Putamen (tissue), 1 donor: Measurements from ENCODE around the gene CNGB1.
"Not testable (repeated sequence)": the region's sequence is repeated elsewhere in the genome, so short reads cannot be mapped to it uniquely, and the experiment has no call there.

Experiments used
- DNase-seq: peaks from one replicate; pipeline ENCODE4 v3.0.0-alpha.2; 2016; ENCODE audit warnings: low spot score

Gene CNGB1

DNA sequence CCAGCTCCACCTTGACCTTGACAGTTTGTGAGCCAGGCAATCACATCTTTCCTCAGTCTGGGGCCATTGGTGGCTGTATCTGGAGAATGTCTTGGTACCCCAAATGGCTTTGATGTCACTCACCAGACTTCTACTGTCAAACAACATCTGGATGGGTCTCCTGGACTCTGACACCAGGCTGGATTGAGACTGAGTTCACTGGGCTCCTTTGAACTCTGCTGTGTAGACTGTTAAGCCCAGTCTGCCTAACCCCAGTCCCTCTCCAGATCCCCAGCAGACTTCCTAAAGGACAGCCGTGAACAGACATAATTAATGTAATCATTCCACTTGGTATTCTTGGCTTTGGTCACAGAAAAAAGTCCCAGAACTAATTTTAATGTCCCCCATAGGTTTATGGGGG lies 84.5 kb downstream of the CNGB1 start:
- DNase-seq = no peak

DNA sequence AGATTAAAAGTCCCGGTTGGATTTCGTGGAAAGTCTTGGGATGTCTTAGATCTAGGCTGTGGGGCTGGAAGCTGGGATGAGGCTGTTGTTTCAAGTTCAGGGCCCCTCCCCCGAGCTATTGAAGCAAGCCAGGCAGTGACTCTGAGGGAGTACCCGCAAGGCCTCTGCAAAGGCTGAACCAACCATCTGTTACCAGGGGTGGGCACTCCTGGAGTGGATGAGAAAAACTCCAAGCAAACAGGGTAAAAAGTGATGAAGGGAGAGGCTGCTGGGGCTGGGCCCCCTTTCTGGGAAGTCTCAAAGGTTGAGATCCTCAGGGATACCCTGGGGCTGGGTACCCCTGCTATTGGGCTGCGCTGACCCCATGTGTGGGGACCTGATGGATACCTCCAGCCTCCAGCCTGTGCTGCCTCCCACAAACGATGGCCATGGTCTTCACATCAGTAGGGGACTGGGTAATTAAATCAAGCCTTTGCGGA lies 86.2 kb downstream of the CNGB1 start:
- DNase-seq = no peak

DNA sequence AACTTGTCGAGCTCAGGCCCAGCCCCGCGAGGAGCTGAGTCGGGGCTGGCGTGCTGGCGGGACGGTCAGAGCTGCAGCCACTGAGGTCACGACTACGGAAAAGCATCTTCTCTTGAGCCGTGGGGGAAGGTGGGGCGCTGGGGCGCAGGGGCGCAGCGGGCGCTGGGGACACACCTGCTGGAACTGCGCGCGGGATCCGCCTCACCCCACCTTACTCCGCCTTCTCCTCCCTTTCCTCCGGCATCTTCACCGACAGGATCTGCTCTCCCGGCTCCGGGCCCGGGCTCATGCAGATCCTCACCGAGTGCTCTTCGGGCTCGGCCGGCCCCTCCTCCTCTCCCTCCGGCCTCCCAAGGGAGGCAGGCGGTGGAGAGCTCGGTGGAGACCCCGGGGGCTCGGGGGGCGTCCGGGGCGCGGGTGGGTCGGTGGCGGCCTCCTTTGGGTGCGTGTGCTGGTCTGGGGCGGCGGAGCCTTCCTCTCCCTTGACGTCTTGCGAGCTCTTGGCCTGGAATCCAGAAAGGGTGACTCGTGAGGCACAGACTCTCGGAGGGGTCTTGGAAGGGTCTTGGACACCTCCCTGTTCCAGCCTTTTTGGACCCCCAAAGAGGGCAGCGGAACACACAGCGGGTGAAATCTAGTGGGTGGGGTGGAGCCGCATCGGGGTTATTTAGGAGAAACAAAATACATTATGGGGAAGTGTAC lies 86.8 kb downstream of the CNGB1 start:
- no peak for DNase-seq

DNA sequence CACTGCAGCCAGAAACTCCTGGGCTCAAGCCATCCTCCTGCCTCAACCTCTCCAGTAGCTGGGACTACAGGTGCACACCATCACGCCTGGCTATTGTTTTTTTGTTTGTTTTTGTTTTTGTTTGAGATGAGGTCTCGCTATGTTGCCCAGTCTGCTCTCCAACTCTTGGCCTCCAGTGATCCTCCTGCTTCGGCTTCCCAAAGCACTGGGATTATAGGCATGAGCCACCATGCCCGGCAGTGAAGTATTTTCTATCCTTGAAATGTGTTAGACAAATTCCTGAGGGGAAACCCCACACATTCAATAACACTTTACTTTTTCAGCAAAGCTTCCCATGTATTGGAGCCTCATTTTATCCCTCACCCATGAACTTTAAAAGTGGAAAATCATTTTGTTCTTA lies 87.4 kb downstream of the CNGB1 start:
- no peak for DNase-seq

DNA sequence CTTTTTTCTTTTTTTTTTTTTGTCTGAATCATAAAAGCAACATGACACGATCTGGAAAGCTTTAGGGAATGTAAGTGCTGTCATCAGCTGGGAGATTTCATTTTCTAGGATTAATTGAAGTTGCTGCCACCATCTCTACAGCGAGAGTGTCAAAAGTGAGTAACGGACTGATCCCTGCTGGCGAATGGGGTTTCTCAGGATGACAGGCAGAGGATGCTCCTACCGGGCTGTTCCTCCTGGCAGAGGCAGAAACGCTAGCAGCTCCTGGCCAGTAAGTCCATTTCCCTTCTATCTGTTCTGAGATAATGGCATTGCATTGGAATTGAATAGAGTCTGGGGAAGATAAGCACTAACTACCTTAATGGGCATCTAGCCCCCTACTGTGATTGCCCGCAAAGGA lies 88.1 kb downstream of the CNGB1 start:
- DNase-seq = no peak

DNA sequence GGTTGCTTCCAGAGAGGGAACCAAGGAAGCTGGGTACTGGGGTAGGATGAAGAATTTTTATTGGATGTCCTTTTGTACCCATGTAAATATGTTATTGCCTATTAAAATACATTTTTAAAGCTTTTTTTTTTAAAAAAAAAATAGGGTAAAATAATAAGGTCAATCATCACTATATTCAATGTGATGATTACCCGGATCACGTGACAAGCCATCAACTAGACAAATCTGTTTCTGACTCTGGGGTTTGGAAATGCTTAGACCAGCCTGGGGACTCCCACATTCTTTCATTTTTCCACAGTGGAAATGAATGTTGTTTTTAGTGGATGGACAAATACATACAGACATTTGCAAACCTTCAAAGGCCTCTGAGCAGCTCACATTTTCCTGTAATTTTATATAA lies 88.7 kb downstream of the CNGB1 start:
- DNase-seq = no peak

DNA sequence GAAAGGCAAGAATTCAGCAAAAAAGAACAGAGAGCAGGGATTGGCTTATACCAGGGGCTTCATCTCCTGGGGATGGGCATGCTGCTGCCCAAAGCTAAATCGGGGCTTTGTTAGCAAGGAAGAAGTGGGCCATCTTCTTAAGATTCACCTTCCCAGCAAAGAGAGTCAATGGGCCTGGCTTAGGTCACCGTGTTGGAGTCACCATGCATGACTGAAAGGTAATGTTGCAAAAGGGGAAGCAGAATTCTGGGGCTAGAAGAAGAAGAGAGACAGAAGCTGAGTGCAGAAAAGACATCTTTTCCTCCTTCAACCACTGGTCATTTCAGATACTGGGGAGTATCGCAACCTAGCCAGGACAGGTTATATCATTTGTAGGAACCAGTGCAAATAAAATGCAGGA lies 92.3 kb downstream of the CNGB1 start:
- DNase-seq = no peak

DNA sequence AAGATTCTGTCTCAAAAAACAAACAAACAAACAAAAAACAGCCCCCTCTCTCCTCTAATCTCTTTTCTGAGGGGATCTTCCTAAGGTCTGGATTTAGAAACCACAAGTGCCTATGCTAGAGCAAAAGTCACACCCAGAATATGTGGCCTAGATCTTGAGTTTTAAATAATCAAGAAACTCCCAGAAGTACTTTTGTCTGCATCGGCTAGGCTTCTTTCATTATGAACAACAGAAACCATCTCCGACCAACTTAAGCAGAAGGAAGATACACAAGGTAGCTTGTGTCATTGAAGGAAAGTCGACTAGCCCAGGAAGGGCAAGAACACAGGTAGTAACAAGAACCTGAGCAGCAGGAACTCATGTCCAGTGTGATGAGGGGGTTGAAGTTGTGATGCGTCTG lies 94.7 kb downstream of the CNGB1 start:
- no peak for DNase-seq

DNA sequence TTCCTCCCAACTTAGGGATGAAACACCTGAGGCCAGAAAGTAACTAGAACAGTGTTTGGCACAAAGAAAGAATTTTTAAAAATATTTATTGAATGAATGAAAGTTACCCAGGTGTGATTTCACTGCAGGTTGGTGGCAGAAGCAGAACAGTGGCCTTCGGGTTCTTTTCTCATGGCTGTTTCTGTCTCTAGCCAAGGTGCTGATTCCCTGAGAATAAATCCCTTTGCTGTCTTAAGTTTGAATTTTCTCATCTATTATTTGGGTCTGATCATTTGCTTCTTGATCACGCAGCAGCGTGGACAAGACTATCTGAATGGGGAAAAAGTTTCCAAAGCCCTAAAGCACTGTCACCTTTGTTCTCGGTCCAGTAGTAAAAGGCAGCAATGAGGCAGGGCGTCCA lies 95.6 kb downstream of the CNGB1 start:
- DNase-seq = no peak

DNA sequence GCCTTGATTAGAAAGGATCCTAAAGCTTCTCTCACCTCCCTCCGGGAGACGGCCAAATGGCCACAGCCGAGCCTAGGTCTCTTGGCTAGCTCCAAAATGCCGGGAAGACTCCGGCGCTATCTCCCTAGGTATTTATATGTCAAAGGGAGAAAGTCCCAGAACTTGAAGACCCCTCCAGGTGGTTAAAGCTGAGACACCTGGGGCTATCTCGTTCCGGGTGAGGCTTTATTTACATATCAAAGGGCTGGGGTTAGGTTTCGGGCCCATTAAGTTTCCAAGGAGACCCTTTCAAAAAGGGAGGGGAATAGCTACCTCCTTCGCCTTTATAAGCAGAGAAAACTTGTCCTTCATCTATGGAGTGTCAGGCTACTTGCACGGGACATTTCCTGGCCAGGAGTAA lies 97.7 kb downstream of the CNGB1 start:
- no peak for DNase-seq

DNA sequence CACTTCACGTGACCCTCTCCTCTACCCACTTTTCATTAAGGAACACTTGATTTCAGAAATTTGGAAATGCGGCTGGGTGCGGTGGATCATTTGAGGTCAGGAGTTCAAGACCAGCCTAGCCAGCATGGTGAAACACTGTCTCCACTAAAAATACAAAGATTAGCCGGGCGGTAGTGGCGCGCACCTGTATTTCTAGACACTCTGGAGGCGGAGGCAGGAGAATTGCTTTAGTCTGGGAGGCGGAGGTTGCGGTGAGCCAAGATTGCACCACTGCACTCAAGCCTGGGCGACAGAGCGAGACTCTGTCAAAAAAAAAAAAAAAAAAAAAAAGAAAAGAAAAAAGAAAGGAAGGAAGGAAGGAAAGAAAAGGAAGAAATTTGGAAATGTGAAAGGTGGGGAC lies 98.2 kb downstream of the CNGB1 start:
- not testable (repeated sequence) for DNase-seq

DNA sequence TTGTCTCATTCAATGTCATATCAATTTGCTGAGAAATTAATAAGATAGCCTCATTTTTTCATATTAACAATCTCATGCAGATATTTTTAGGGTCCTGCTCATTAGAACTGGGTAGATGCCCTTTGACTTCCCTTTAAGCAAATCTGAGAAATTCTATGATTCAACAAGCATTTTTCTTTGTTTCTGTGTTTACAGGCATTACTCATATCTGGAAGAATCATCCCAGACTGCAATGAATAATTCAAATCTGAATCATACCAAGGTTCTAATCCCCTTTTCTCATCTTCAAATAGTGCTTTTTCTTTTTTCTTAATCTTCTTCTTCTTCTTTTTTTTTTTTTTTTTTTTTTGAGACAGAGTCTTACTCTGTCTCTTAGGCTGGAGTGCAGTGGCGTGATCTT lies 99.5 kb downstream of the CNGB1 start:
- no peak for DNase-seq

DNA sequence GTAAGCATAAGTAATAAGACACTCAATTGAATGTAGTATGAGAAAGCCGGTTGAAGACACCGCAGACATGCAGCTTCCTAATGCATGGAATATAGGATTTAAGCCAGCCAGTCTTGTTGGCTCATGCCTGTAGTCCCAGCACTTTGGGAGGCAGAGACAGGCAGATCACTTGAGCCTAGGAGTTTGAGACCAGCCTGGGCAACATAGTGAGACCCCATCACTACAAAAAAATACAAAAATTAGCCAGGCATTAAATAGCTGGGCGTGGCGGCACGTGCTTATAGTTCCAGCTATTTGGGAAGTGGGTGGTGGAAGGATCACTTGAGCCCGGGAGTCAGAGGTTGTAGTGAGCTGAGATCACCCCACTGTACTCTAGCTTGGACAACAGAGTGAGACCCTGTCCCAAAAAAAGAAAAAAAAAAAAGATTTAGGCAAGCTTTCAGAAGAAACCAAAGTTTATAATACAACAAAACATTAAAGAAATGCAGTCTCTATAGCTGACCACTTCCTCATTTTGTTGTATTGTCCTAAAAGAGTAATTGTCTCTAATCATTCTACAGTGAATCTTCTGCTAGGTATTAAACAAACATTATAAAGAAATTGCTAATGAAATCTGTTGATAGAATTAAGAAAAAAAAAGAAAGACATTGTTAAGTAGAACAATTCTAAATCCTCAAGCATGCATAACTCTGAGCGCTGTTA lies 100.0 kb downstream of the CNGB1 start:
- no peak for DNase-seq

DNA sequence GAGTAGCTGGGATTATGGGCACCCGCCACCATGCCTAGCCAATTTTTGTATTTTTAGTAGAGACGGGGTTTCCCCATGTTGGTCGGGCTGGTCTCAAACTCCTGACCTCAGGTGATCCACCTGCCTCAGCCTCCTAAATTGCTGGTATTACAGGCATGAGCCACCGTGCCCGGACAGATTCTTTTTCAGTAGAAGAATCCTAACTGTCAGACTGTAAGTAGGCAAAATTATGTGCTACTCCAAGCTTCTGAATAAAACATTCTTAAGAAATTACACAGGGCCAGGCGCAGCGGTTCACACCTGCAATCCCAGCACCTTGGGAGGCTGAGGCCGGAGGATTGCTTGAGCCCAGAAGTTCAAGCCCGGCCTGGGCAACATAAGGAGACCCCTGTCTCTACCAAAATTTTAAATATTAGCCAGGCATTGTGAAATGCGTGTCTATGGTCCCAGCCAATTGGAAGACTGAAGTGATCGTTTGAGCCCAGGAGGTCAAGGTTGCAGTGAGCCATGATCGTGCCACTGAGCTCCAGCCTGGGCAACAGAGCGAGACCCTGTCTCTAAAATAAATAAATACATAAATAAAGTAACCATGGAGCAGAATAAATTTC lies 101.9 kb downstream of the CNGB1 start:
- no peak for DNase-seq

DNA sequence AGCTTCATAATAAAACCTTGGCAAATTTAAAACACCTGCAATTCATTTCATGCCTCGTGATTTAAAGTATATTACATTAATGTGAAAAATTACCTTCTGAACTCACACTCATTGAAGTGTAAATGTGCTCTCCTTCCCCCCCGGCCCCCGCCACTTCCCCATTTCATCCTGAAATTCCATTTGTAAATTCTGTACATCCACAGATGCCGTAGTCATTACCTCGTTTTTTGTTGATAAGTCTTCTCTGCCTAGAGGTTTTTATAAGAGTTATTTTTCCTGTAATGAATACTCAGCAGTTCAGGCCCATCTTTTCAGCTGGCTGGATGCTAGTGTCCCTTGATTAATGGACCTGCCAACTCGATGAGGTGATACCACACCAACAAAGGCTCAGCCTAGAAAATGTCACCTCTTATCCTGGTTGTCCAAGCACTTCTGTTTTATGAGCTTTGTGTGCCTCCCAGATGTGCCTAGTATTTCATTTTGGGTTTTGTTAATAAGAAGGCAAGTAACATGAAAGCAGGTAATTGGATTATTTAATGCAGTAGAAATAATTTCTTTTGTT lies 103.8 kb downstream of the CNGB1 start:
- DNase-seq = no peak

DNA sequence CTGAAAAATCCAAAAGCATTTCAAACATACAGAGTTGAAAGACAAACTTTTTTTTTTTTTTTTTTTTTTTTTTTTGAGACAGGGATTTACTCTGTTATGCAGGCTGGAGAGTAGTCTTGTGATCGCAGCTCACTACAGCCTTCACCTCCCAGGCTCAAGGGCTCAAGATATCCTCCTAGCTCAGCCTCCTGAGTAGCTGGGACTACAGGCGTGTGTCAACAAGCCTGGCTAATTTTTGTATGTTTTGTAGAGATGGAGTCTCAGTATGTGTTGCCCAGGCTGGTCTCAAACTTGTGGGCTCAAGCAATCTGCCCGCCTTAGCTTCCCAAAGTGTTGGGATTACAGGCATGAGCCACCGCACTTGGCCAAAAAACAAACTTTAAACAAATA lies 104.4 kb downstream of the CNGB1 start:
- no peak for DNase-seq

DNA sequence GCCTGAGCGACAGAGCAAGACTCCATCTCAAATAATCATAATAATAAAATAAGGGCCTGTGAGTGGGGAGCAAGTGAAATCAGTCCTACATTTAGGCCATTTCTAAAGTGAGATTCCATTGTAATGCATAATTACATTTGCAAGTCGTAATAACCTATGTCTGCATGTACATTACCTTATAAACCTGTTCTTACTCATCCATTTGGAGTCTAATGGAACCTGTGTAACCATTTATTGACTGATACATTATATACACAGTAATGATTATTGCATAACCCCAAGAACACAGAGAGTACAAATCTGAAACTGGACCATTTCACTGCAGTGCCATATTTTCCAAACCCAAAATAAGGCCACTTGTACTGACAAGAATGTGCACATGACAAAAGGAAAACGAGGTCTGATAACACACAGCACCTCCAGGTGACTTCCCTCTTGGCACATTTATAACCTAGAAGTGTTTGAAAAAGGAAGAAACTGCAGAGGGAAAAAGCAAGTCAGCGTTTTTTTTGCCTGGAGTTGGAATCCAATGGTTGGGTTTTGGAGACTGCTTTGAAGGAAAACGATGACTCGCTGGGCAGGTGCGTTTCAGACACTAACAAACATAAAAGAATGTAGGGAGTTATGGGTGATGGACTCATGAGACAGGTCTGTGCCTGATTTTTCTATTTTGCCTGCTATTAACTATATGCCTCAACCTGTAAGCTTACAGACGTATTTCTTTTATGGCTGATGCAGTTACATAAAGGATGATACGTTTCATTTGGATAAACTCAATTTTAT lies 105.0 kb downstream of the CNGB1 start:
- DNase-seq = no peak

DNA sequence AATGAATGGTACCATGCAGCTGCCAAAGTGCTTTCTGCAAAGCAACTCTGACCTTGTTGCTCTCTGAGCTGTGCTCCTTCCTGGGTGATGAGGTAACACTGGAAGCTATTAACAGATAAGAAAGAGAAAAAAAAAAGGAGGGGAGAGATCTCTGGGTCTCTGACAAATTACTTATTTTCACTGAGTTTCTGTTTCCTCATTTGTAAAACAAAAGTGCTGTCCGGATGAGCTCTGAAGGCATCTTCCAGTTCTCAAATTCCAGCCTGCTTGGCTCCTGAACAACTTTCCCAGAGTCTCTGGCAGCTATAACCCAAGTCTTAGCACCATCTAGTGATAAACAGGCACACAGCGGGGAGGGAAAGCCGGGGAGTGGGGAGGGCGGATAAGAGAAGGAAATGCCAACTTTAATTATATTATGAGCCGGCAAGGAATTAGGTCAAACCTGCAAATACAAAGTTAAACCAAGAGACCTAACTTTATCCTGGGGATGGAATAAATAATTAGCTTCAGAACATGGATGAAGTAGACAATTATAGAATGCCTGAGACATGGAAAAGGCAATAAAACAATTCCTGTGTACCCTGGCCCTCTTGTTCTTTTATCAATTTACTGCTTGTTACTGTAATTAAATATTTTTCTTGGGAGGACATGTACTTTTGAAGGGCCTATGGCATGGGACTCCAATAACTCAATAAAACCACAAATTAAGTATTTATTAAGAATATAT lies 107.3 kb downstream of the CNGB1 start:
- DNase-seq = peak; percentile 69

DNA sequence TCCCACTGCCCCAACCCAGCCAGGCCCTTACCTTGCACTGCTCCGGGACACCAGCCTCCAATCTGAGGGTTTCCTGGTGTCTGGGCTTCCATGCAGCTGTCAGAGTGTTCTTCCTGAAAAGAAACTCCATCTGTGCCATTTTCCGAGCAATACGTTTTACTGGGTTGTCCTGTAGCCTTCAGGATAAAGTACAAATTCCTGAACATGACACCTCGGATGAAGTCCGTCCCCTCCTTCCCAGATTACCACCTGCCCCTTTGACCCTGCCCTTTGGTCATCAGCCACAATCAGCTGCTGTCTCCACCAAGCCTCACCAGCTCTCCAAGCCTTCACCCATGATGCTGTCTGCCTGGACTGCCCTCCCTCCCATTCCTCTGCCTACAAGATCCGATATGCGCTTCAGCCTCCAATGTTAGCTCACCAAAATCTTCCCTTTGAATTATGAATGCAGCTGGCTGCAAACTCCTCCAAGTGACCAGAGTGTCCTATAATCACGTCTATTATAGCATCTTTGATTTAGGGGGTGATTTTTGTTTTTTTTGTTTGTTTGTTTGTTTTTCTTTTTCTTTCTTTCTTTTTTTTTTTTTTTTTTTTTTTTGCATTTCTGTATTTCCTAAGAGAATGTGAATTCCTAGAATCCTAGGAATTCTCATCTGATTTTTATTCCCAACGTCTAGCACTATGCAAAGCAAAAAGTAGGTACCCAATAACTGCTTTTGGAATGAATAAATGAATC lies 108.1 kb downstream of the CNGB1 start:
- DNase-seq = no peak

DNA sequence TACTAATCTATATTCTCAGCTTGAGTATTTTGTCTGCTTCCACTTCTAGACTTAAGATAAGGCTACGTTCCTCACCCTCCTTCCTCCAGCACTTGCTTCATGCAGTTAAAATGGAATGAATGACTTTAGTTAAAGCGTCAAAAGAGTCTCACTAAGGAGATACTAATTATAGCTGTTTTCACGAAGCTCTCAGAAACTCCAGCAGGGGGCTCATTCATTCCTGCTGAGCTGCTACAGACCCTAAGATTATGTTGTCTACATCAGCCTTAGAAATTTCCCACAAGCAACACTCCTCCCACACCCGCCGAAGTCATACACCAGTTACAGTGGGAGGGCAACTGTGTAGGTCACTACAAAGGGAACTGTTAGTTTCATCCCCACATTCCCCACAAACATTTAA lies 111.6 kb downstream of the CNGB1 start:
- no peak for DNase-seq

DNA sequence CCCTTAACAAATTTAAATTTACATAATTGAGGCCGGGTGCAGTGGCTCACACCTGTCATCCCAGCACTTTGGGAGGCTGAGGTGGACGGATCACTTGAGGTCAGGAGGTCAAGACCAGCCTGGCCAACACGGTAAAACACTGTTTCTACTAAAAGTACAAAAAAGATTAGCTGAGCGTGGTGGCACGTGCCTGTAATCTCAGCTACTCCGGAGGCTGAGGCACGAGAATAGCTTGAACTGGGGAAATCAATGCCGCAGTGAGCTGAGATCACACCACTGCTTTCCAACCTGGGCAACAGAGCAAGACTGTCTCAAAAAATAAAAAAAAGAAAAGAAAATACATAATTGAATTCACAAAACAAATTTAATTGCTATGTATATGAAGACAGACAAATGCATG lies 112.3 kb downstream of the CNGB1 start:
- no peak for DNase-seq
